Cortex of kidney (tissue), 1 donor: ENCODE results near the gene SRPK3.

Source experiments
- DNase-seq: peaks from one replicate; lab custom pipeline; 2025; lab: John Stamatoyannopoulos, UW

The SRPK3 gene

DNA sequence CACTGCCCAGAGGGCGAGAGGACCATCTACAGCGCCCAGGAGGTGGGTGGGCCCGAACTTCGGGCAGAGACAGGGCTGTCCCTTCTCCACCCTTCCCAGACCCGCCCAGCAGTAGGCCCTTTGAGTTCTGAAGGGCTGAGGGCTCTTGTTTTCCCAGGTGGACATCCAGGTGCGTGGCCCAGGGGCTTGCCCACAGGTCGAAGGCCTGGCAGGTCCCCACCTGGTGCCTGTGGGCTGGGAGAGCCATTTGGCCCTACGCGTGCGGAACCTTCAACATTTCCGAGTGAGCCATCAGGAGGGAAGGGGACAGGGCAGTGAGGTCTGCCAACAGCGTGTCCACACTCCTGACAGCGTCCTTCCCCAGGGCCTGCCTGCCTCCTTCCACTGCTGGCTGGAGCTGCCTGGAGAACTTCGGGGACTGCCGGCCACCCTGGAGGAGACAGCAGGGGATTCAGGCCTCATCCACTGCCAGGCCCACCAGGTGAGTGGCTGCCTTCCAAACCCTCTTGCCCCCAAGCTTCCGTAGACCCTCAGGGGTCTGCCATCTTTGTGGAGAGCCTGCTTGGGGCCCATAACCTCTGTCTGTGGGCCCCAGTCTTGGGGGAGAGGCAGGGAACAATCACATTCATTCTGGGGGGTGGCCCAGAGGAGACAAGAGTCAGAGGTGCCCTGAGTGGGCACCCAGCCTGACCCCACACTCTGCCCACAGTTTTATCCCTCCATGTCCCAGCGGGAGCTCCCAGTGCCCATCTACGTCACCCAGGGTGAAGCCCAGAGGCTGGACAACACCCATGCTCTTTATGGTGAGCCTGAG lies 10.0 kb upstream of the SRPK3 start:
- no peak for DNase-seq

DNA sequence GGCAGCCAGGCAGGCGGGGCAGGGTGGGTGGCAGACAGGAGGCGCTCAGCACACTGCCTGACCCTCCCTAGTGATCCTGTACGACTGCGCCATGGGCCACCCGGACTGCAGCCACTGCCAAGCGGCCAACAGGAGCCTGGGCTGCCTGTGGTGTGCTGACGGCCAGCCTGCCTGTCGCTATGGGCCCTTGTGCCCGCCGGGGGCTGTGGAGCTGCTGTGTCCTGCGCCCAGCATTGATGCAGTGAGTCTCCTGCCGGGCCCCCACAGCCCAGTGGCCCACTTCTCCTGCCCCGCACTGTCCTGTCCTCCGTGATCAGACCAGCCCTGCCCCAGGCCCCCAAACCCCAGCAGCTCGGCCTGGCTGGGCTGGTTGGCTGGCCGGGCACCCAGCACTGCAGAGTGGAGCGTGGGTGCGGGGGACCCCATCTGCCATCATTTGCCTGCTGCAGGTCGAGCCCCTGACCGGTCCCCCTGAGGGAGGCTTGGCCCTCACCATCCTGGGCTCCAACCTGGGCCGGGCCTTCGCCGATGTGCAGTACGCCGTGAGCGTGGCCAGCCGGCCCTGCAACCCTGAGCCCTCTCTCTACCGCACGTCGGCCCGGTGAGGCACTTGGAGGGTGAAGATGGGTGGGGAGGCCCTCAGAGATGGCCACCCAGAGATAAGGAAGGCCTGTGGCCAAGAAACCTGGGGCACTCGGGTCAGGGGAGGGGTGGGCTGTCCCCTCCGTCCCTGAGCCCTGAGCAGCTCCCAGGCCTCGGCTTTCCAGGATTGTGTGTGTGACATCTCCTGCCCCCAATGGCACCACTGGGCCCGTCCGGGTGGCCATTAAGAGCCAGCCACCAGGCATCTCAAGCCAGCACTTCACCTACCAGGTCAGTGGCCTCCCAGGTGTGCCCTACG lies 9.2 kb upstream of the SRPK3 start:
- no peak for DNase-seq

DNA sequence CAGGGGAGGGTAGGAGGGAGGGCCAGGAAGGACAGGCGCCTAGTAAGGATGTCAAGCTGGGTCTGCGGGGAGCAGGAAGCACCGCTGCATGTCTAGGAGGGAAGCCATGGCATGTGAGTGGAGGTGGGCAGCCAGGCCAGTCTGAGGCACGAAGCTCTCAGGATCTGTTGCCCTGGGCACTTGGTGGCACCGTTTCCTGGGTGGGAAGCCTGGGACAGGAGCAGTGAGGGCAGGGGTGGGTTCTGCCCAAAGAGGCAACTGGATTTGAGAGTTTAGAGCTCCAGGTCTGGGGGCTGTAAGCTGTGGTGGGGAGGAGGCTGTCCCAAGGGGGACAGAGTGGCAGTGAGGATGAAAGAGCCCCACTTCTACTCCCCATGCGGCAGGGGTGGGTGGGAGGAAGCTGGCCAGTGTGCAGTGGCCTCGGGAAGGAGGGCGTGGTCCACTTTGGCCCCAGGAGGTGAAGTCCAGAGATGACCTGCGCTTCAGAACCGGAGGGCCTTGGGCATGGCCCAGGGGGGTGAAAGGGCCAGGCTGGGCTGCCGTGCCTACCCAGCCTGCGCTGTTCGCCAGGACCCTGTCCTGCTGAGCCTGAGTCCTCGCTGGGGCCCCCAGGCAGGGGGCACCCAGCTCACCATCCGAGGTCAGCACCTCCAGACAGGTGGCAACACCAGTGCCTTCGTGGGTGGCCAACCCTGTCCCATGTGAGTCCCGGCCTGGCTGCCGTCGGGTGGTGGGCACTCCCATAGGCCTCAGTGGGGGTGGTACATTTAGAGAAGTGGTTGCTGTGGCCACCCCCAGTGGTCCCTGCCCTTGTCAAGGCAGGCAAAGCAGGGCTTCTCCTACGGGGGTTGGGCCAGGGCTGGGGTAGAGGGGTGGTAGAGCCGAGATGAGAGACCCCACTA lies 8.3 kb upstream of the SRPK3 start:
- no peak for DNase-seq

DNA sequence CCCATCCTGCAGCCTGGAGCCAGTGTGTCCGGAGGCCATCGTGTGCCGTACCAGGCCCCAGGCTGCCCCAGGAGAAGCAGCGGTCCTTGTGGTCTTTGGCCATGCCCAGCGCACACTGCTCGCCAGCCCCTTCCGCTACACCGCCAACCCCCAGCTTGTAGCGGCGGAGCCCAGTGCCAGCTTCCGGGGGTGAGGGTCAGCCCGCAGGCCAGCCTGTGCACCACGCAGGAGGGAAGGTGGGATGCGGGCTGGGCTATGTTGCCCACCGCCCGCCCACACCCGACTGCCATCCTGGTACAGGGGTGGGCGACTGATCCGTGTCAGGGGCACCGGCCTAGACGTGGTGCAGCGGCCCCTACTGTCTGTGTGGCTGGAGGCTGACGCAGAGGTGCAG lies 7.6 kb upstream of the SRPK3 start:
- DNase-seq, result no peak

DNA sequence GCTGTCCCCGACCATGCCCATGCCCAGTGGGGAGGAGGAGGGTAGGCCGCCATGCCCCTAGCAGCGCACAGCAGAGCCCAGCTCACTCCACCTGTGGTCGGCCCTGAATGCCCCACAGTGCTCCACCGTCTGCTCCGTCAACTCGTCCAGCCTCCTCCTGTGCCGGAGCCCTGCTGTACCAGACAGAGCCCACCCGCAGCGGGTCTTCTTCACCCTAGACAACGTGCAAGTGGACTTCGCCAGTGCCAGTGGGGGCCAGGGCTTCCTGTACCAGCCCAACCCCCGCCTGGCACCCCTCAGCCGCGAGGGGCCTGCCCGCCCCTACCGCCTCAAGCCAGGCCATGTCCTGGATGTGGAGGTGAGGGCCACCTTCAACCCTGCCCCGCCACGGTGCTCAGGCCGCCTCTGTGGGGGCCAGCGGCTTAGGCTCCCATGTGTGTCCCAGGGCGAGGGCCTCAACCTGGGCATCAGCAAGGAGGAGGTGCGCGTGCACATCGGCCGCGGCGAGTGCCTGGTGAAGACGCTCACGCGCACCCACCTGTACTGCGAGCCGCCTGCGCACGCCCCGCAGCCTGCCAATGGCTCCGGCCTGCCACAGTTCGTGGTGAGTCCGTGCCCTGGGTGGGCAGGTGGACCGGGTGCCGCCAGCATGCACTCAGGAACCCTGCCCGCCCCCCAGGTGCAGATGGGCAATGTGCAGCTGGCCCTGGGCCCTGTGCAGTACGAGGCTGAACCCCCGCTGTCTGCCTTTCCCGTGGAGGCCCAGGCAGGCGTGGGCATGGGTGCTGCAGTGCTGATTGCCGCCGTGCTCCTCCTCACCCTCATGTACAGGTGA lies 6.9 kb upstream of the SRPK3 start:
- no peak for DNase-seq

DNA sequence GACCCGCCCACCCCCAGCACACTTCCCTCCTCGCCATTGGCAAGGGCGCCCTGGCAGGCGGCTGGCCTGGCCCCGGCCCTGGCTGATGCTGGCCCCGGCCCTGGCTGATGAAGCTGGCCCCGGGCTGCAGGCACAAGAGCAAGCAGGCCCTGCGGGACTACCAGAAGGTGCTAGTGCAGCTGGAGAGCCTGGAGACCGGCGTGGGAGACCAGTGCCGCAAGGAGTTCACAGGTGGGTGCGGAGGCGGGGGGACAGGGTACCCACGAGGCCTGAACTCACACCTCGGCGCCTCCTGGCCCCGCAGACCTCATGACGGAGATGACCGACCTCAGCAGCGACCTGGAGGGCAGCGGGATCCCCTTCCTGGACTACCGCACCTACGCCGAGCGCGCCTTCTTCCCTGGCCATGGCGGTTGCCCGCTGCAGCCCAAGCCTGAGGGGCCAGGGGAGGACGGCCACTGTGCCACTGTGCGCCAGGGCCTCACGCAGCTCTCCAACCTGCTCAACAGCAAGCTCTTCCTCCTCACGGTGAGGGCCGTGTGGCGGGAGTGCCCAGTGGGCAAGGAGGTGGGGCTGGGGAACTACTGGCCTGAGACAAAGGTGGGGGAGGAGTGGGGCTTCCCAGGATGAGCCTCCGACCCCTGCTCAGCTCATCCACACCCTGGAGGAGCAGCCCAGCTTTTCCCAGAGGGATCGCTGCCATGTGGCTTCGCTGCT lies 6.1 kb upstream of the SRPK3 start:
- DNase-seq, result no peak

DNA sequence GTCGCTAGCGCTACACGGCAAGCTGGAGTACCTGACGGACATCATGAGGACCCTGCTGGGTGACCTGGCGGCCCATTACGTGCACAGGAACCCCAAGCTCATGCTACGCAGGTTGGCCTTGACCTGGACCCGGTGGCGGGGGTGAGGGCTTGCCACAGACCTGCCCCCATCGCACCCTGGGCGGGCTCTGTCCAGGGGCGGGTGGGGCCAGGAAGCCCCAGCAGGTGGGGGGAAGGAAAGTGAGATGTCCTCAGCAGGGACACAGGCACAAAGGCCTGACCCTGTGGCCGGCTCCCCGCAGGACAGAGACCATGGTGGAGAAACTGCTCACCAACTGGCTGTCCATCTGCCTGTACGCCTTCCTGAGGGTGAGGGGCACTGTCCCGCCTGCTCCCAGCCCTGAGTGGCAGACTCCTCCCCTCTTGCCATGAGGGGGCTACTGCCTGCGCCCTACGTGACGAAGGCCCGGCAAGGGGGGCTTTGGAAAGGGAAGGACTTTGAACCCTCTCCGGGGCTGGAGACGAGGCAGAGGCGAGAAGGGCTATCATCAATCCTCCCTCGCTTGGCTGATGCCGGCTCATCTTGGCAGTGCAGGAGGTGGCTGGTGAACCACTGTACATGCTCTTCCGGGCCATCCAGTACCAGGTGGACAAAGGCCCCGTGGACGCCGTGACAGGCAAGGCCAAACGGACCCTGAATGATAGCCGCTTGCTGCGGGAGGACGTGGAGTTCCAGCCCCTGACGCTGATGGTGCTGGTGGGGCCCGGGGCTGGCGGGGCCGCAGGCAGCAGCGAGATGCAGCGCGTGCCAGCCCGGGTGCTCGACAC lies 5.3 kb upstream of the SRPK3 start:
- no peak for DNase-seq

DNA sequence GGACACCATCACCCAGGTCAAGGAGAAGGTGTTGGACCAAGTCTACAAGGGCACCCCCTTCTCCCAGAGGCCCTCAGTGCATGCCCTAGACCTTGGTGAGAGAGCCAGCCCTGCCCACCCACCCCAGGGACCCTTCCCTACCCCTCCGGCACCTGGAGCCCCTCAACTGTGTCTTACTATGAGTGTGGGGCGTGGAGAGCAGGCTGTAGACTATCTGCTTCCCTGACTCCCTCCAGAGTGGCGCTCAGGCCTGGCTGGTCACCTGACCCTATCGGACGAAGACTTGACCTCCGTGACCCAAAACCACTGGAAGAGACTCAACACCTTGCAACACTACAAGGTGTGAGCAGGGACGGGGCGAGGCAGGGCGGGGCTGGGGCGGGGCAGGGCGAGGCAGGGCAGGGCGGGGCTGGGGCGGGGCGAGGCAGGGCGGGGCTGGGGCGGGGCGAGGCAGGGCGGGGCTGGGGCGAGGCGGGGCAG lies 4.7 kb upstream of the SRPK3 start:
- no peak for DNase-seq

DNA sequence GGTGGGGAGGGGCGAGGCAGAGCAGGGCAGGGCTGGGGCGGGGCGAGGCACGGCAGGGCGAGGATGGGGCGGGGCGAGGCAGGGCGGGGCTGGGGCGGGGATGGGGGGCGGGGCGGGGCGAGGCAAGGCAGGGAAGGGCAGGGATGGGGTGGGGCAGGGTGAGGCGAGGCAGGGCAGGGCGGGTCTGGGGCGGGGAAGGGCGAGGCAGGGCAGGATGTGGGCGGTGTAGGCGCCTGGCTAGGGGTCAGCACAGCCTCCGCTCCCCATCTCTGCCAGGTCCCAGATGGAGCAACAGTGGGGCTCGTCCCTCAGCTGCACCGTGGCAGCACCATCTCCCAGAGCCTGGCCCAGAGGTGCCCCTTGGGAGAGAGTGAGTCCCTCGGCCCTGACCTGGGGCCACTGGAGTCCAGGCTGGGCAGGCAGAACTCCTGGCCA lies 4.2 kb upstream of the SRPK3 start:
- no peak for DNase-seq

DNA sequence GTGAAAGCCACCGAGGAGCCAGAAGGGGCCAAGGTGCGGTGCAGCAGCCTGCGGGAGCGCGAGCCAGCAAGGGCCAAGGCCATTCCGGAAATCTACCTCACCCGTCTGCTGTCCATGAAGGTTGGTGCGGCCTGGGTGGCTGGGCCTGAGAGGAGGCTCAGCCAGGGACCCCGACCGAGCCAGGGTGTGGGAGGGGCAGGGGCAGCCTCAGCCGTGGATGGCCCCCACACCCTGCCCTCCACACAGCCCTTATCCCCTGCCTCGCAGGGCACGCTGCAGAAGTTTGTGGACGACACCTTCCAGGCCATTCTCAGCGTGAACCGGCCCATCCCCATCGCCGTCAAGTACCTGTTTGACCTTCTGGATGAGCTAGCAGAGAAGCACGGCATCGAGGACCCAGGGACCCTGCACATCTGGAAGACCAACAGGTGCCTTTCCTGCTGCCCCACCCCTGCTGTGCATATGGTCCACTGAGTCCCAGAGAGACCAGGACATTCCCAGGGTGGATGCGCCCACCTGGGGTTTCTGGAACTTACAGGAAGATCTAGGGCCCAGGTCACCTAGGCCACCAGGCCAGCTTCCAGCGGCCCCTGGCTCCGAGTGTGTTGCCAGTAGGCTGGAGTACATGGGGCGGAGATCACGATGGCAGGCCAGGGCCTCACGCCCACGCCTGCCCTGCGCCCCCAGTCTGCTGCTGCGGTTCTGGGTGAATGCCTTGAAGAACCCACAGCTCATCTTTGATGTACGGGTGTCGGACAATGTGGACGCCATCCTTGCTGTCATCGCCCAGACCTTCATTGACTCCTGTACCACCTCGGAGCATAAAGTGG lies 3.4 kb upstream of the SRPK3 start:
- DNase-seq, result no peak

DNA sequence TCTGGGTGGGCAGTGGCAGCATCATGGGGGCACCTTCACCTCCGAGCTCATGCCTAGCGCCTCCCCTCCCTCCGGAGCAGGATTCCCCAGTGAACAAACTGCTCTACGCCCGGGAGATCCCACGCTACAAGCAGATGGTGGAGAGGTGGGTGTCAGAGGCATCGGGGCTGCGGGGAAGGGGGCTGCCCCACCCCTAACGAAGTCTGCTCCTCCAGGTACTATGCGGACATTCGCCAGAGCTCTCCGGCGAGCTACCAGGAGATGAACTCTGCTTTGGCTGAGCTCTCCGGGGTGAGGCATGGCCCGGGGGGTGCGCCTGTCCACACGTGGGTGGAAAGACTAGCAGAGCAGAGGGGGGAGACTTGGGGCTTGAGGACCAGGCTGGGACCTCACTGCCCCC lies 2.7 kb upstream of the SRPK3 start:
- no peak for DNase-seq

DNA sequence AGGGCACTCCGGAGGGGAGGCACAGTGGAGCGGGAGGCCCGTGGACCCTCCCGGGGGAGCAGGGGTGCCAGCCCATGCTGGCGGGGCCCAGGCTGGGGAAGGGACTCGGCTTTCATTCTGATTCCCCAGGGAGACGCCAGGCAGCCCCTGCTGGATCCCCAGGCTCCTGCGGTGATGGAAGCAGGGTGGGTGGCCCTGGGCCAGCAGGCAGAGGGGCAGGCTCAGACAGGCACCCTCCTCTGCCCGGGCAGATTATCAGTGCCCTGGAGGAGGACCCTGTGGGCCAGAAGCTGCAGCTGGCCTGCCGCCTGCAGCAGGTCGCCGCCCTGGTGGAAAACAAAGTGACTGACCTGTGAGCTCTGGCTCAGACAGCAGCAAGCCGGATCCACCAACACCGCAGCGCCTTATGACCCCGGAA lies 2.1 kb upstream of the SRPK3 start:
- no peak for DNase-seq

DNA sequence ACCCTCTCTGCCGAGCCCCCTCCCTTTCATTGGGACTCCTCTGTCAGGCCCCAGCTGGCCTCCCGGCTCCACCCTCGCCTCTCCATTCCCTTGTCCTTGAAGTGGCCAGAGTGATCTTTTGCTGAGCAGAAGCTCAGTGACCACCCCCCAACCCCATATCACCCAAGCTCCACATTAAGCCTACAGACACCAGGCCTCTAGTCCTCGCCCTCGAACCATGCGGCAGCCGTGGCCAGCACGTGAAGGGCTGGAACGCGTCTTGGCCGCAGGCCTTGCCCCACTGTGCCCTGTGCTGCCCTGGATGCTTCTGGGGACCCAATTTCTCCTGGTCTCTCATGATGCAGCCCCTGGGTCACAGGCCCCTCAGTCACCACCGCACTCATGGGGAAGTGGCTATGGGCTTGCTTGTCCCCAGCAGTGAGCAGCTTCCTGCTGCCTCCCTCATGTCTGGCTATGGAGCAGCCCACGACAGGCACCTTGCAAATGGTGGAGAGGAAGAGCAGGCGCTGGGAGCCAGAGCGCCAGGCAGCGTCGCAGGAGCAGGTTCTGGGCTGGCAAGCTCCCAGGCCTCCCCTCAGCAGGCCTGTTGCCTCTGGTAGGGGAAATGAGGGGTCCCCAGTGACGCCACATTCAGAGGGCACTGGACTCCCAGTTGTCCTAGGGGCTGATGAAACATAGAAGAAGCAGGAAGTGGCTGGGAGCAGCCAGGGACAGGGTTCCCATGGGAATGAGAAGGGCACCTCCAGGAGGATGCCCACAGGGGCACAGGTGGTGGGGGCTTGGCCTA lies 757 bp upstream of the SRPK3 start:
- DNase-seq, result no peak

DNA sequence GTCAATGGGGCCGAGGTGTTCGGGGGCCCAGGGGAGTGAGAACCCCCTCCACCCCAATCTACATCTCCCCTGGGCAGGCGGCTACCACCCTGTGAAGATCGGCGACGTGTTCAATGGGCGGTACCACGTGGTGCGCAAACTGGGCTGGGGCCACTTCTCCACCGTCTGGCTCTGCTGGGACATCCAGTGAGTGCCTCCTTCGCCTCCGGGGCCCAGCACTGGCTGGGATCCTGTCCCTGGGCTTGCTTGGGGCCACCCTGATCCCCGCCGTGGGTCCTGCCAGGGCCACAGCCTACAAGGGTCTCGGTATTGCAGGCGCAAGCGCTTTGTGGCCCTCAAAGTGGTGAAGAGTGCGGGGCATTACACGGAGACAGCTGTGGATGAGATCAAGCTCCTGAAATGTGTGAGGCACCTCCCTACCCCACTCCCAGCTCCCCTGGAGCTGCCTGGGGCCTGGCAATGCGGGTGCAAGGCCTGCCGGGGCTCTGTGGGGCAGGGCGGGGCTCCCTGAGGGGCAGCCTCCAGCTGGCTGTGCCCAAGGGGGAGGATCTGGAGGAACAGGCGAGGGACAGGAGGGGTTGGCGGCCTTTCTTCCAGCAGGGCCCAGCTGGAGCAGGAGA lies 697 bp downstream of the SRPK3 start:
- no peak for DNase-seq

DNA sequence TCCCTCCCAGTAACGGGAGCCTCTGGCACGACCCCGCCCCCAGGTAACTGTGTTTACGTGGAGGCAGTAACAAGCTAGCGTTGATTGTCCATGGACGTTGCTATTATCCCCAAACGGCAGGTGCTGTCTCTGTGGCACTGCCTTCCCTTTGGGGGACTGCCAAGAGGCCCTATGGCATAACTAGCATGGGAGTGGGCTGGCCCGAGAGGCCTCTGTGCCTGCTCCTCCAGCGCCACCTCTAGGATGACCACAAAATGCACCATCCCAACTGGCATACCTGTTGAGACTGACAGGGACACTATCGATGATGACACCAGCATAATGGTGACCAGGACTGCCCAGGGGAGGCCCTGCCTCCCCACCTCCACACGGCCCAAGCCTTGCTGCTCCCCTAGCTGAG lies 1.5 kb downstream of the SRPK3 start:
- no peak for DNase-seq

DNA sequence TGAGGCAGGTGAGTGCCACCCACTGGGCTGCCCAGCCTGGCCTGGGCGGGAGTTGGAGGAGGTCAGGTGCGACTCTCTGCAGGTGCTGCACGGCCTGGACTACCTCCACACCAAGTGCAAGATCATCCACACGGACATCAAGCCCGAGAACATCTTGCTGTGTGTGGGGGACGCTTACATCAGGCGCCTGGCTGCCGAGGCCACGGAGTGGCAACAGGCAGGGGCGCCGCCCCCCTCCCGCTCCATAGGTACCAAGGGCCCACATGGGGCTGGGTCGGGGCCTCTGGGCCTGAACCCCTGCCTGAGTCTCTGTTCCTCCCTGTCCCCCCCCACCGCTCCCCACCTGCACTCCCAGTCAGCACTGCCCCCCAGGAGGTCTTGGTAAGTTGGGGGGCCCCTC lies 2.0 kb downstream of the SRPK3 start:
- no peak for DNase-seq

DNA sequence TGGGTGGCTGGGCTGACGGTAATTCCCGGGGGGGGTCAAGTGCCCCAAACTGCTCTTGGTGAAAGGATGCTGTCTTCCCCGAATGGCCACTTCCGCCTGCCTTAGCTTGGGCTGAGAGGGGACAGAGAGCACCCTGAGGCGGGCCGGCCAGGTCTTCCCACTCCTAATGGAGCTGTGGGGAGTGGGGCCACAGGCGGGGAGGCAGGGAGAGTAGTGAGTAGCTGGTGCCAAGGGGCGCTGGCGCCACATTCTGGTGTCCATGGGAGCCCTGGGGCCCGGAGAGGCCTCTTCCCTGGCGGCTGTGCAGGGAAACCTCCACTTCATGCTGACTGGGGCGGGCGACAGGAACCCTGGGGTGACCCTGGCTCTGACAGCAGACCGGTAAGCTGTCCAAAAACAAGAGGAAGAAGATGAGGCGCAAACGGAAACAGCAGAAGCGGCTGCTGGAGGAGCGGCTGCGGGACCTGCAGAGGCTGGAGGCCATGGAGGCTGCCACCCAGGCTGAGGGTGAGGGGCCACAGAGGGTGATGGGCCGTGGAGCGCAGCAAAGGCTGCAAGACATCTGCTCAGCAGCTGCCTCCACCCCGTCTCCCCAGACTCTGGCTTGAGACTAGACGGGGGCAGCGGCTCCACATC lies 2.7 kb downstream of the SRPK3 start:
- no peak for DNase-seq
